GM23338 (cell line): ENCODE measurements around the gene DAGLA. TPM values are rescaled to one million over a fixed set of nuclear protein-coding genes. Genes with fewer than 3 reads are reported as not detected.

ENCODE experiments used
- ATAC-seq: fragments of 200-7000 bp; cut with Tn5 transposase; 3 replicates; pipeline ENCODE4 v1.9.1; 2020
- DNase-seq: peaks from one replicate; pipeline ENCODE4 v3.0.0-alpha.2; 2015; ENCODE audit warnings: low spot score
- H2AFZ ChIP-seq: fragments of 200-600 bp; sonication (generic); 2 replicates; pipeline ENCODE4 v1.8.0; 2016; ENCODE audit warnings: antibody characterized with exemption, mild to moderate bottlenecking, moderate library complexity
- H3F3A ChIP-seq: fragments of 200-600 bp; sonication (generic); replicated peaks from 2 replicates; pipeline ENCODE4 v1.8.0; 2017; ENCODE audit warnings: antibody characterized with exemption, mixed run types, low read depth
- H3K27ac ChIP-seq: fragments of 200-600 bp; sonication (generic); 2 replicates; pipeline ENCODE4 v1.6.1; 2016; ENCODE audit warnings: low read depth
- H3K27me3 ChIP-seq: fragments of 200-600 bp; sonication (generic); 2 replicates; pipeline ENCODE4 v1.8.0; 2016; ENCODE audit warnings: mild to moderate bottlenecking, mixed run types, moderate library complexity; ENCODE audit not compliant: insufficient read depth
- H3K36me3 ChIP-seq: fragments of 200-600 bp; sonication (generic); 2 replicates; pipeline ENCODE4 v1.8.0; 2016; ENCODE audit warnings: mild to moderate bottlenecking; ENCODE audit not compliant: insufficient read depth
- H3K4me1 ChIP-seq: fragments of 200-600 bp; sonication (generic); 2 replicates; pipeline ENCODE4 v1.8.0; 2016; ENCODE audit warnings: mild to moderate bottlenecking, moderate library complexity; ENCODE audit not compliant: insufficient read depth
- H3K4me2 ChIP-seq: fragments of 200-600 bp; sonication (generic); 2 replicates; pipeline ENCODE4 v1.7.1; 2017; ENCODE audit warnings: mixed run types
- H3K4me3 ChIP-seq: fragments of 200-600 bp; sonication (generic); 2 replicates; pipeline ENCODE4 v1.6.1; 2016; ENCODE audit warnings: mixed run types
- H3K79me2 ChIP-seq: fragments of 200-600 bp; sonication (generic); replicated peaks from 2 replicates; pipeline ENCODE4 v1.8.0; 2017; ENCODE audit warnings: mild to moderate bottlenecking; ENCODE audit not compliant: insufficient read depth
- H3K9me2 ChIP-seq: fragments of 200-600 bp; sonication (generic); 2 replicates; pipeline ENCODE4 v1.8.0; 2017; ENCODE audit not compliant: insufficient read depth
- H4K20me1 ChIP-seq: fragments of 200-600 bp; sonication (generic); replicated peaks from 2 replicates; pipeline ENCODE4 v1.8.0; 2017; ENCODE audit warnings: mild to moderate bottlenecking; ENCODE audit not compliant: insufficient read depth
- H3K27ac Mint-ChIP-seq: 2 replicates; pipeline ENCODE4 v1.8.0; 2020; ENCODE audit warnings: inconsistent platforms, mild to moderate bottlenecking, moderate library complexity, mixed read lengths
- H3K27me3 Mint-ChIP-seq: 3 replicates; pipeline ENCODE4 v1.8.0; 2022; ENCODE audit warnings: low read depth, mild to moderate bottlenecking, moderate library complexity, mixed read lengths, inconsistent platforms; ENCODE audit not compliant: insufficient read depth, poor library complexity
- H3K36me3 Mint-ChIP-seq: 3 replicates; pipeline ENCODE4 v1.8.0; 2021; ENCODE audit warnings: low read depth, mild to moderate bottlenecking, inconsistent platforms, moderate library complexity, mixed read lengths
- H3K4me1 Mint-ChIP-seq: 3 replicates; pipeline ENCODE4 v1.8.0; 2020; ENCODE audit warnings: mild to moderate bottlenecking, inconsistent platforms, mixed read lengths
- H3K4me3 Mint-ChIP-seq: 3 replicates; pipeline ENCODE4 v1.8.0; 2021; ENCODE audit warnings: moderate library complexity, mild to moderate bottlenecking, inconsistent platforms, mixed read lengths
- H3K9me3 Mint-ChIP-seq: 3 replicates; pipeline ENCODE4 v1.8.0; 2020; ENCODE audit warnings: moderate library complexity, mild to moderate bottlenecking, inconsistent platforms, mixed read lengths
- CREB1 ChIP-seq: fragments of 250-450 bp; sonication (Bioruptor Pico); IDR thresholded peaks from 2 replicates; pipeline ENCODE4 v1.5.0; 2020; ENCODE audit warnings: low read depth, mild to moderate bottlenecking, moderate library complexity
- EZH2 ChIP-seq: fragments of 200-600 bp; sonication (generic); IDR thresholded peaks from one replicate; pipeline ENCODE4 v1.8.0; 2017; ENCODE audit warnings: antibody characterized with exemption, mild to moderate bottlenecking, low read depth; ENCODE audit not compliant: unreplicated experiment
- EZH2phosphoT487 ChIP-seq: fragments of 200-600 bp; sonication (generic); IDR thresholded peaks from one replicate; pipeline ENCODE4 v1.8.1; 2018; ENCODE audit warnings: antibody characterized with exemption; ENCODE audit not compliant: unreplicated experiment
- JUNB ChIP-seq: IDR thresholded peaks from one replicate; pipeline ENCODE4 v1.6.1; 2016; ENCODE audit warnings: antibody characterized with exemption; ENCODE audit not compliant: unreplicated experiment
- NANOG ChIP-seq: IDR thresholded peaks from 2 replicates; pipeline ENCODE4 v1.6.1; 2016; ENCODE audit warnings: antibody characterized with exemption, borderline replicate concordance
- POLR2AphosphoS5 ChIP-seq: IDR thresholded peaks from 2 replicates; pipeline ENCODE4 v1.6.1; 2016; ENCODE audit warnings: antibody characterized with exemption, low read depth
- STAT1 ChIP-seq: IDR thresholded peaks from one replicate; pipeline ENCODE4 v1.6.1; 2016; ENCODE audit warnings: antibody characterized with exemption; ENCODE audit not compliant: unreplicated experiment
- ZNF114 ChIP-seq: fragments of 250-450 bp; sonication (Bioruptor Pico); IDR thresholded peaks from 2 replicates; pipeline ENCODE4 v1.5.0; 2020; ENCODE audit warnings: mild to moderate bottlenecking, moderate library complexity
- ZNF331 ChIP-seq: fragments of 250-450 bp; sonication (Bioruptor Pico); IDR thresholded peaks from 2 replicates; pipeline ENCODE4 v1.5.0; 2020; ENCODE audit warnings: low read depth, mild to moderate bottlenecking, moderate library complexity
- polyA plus RNA-seq: library from polyadenylated mRNA; unstranded; fragments of >200 nt; fragmentation: Nextera tagmentation; extraction: Ambion mirVana; gene quantifications from 2 replicates; pipeline ENCODE4 v1.2.1, GENCODE V29; 2016
- total RNA-seq: library from RNA; depleted of rRNA; stranded (reverse); fragments of >200 nt; shearing (Covaris generic); gene quantifications from 2 replicates; pipeline ENCODE4 v1.2.3, GENCODE V29; 2014
- TF ChIP-seq, protein P1 (sequence below), 2 experiments: fragments of 200-600 bp in 1 of 2; sonication (generic) in 1 of 2; conservative IDR thresholded peaks; 2 replicates each; pipeline versions ENCODE4 v1.5.1 to v1.6.1; 2016 to 2017; ENCODE audit warnings: antibody characterized with exemption in 2 of 2, low read depth in 2 of 2, mild to moderate bottlenecking in 2 of 2, moderate library complexity in 1 of 2
- TF ChIP-seq, protein P2 (sequence below): IDR thresholded peaks from 2 replicates; pipeline ENCODE4 v1.6.1; 2016; ENCODE audit warnings: antibody characterized with exemption
- TF ChIP-seq, protein P3 (sequence below): IDR thresholded peaks from one replicate; pipeline ENCODE4 v1.6.1; 2018; ENCODE audit warnings: antibody characterized with exemption; ENCODE audit not compliant: unreplicated experiment

Gene DAGLA
- total and polyA plus RNA-seq, 2 experiments from 2014 or later = 0.55 to 2.5 TPM

DNA sequence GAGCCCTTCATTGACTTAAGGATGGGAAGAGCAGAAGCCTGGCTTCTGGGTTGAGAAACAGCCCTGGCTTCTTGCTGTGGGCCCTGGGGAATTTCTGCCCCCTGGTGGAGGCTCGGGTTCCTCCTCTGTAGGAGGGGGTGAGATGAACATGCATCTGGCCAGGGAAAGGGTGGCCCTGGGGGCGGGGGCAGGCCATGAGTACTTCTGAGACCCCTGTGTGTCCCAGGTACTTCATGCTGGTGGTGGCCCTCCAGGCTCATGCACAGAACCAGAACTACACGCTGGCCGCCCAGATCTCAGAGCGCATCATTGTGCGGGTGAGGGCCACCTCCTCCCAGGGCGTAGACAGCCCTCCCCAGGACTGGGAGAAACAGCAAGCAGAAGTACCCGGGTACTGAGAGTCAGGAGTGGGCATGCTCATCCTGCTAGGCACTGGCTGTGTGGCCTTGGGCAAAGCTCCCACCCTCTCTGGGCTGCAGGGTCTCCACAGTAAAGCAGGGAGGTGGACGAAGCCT lies 96.4 kb downstream of the DAGLA start:
- H3K27ac Mint-ChIP-seq = peak overlapping the region; percentile 76; the same call in 1 of the 2 replicates
- H3K27me3 Mint-ChIP-seq = peaks cover 10% of the 10 kb centered on the region
- peak overlapping the region; percentile 48; the same call in 1 of the 2 replicates for H3K4me2 ChIP-seq
- H3K4me3 Mint-ChIP-seq = no peak overlapping the region
- H3F3A ChIP-seq = 0 out of 2 replicates have a peak, but pooled peaks cover 2% of the 10 kb centered on the region
- no peaks in the 10 kb centered on the region for H3K9me2 ChIP-seq
- DNase-seq (peak; percentile 85), ATAC-seq (peak; percentile 77)
- H3K9me3 Mint-ChIP-seq = 0 out of 3 replicates have a peak, but pooled peaks cover 3% of the 10 kb centered on the region
- H3K79me2 ChIP-seq = no peaks in the 10 kb centered on the region
- peaks cover 18% of the 10 kb centered on the region for H3K4me1 Mint-ChIP-seq
- H3K27ac ChIP-seq = no peak overlapping the region
- no peak overlapping the region for H2AFZ ChIP-seq
- peaks cover 4% of the 10 kb centered on the region for H3K4me1 ChIP-seq
- H4K20me1 ChIP-seq = no peaks in the 10 kb centered on the region
- no peaks in the 10 kb centered on the region for H3K27me3 ChIP-seq
- no peak overlapping the region for H3K4me3 ChIP-seq
- TF ChIP-seq CREB1 = no peak
- no peak for TF ChIP-seq EZH2phosphoT487
- TF ChIP-seq, protein P1, sequence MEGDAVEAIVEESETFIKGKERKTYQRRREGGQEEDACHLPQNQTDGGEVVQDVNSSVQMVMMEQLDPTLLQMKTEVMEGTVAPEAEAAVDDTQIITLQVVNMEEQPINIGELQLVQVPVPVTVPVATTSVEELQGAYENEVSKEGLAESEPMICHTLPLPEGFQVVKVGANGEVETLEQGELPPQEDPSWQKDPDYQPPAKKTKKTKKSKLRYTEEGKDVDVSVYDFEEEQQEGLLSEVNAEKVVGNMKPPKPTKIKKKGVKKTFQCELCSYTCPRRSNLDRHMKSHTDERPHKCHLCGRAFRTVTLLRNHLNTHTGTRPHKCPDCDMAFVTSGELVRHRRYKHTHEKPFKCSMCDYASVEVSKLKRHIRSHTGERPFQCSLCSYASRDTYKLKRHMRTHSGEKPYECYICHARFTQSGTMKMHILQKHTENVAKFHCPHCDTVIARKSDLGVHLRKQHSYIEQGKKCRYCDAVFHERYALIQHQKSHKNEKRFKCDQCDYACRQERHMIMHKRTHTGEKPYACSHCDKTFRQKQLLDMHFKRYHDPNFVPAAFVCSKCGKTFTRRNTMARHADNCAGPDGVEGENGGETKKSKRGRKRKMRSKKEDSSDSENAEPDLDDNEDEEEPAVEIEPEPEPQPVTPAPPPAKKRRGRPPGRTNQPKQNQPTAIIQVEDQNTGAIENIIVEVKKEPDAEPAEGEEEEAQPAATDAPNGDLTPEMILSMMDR (conservative IDR thresholded peaks at IDR 0.05; ENCODE audit: low read depth in 2 of 2) = peak; percentile 84 to 88
- peaks cover 3% of the 10 kb centered on the region; the same call in 1 of the 3 replicates for H3K36me3 Mint-ChIP-seq
- no peaks in the 10 kb centered on the region for H3K36me3 ChIP-seq

DNA sequence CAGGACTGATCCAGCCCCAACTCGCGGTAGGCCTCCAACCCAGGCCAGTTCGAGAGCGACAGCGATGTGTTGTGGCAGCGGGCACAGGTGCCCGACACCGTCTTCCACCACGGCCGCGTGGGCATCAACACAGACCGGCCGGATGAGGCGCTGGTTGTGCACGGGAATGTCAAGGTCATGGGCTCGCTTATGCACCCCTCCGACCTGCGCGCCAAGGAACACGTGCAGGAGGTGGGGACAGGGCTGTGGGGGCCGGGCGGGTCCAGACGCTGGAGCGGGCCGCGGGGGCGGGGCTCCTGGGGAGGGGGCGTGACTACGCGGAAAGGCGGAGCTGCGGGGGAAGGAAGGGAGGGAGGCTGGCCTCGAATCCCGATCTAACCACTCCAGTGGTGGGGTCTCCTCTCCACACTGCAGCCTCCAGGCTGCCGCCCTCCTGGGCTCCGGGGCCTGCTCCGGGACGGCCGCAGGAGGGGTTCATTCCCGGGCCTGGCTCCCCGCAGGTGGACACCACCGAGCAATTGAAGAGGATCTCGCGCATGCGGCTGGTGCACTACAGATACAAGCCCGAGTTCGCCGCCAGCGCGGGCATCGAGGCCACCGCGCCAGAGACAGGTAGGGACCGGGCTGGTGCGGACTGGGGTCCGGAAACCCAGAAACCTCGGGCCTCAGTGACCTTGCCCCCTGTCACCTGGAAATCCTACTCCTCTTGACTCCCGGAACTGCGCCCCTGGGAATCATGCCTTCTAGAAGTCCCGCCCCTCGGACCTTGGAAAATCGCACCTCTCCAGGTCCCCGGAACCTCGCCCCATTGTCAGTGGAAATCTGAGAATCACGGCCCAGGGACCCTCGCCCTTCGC lies 97.3 kb downstream of the DAGLA start:
- peak overlapping the region; percentile 48; the same call in 1 of the 2 replicates for H3K4me2 ChIP-seq
- Mint-ChIP-seq H3K36me3 (peaks cover 3% of the 10 kb centered on the region; the same call in 1 of the 3 replicates), H3K4me1 (peaks cover 14% of the 10 kb centered on the region), H3K9me3 (0 out of 3 replicates have a peak, but pooled peaks cover 3% of the 10 kb centered on the region), H3K27ac (no peak overlapping the region), H3K4me3 (no peak overlapping the region), H3K27me3 (peaks cover 10% of the 10 kb centered on the region)
- no peaks in the 10 kb centered on the region for H3K79me2 ChIP-seq
- no peak overlapping the region for H2AFZ ChIP-seq
- H3K9me2 ChIP-seq = no peaks in the 10 kb centered on the region
- H3K4me3 ChIP-seq = no peak overlapping the region
- H3K27ac ChIP-seq = no peak overlapping the region
- H3F3A ChIP-seq = 0 out of 2 replicates have a peak, but pooled peaks cover 2% of the 10 kb centered on the region
- DNase-seq (peak; percentile 84), ATAC-seq (peak; percentile 70)
- H3K36me3 ChIP-seq = no peaks in the 10 kb centered on the region
- H4K20me1 ChIP-seq = no peaks in the 10 kb centered on the region; the same call in 1 of the 2 replicates
- H3K4me1 ChIP-seq = no peaks in the 10 kb centered on the region; the same call in 1 of the 2 replicates
- H3K27me3 ChIP-seq = no peaks in the 10 kb centered on the region
- TF ChIP-seq, protein P2, sequence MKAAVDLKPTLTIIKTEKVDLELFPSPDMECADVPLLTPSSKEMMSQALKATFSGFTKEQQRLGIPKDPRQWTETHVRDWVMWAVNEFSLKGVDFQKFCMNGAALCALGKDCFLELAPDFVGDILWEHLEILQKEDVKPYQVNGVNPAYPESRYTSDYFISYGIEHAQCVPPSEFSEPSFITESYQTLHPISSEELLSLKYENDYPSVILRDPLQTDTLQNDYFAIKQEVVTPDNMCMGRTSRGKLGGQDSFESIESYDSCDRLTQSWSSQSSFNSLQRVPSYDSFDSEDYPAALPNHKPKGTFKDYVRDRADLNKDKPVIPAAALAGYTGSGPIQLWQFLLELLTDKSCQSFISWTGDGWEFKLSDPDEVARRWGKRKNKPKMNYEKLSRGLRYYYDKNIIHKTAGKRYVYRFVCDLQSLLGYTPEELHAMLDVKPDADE = no peak
- TF ChIP-seq JUNB (no peak), POLR2AphosphoS5 (no peak), EZH2phosphoT487 (no peak), ZNF114 (CRISPR knock-in tag) (no peak), STAT1 (no peak), CREB1 (no peak), EZH2 (no peak), ZNF331 (CRISPR knock-in tag) (no peak), NANOG (no peak)
- TF ChIP-seq, protein P3, sequence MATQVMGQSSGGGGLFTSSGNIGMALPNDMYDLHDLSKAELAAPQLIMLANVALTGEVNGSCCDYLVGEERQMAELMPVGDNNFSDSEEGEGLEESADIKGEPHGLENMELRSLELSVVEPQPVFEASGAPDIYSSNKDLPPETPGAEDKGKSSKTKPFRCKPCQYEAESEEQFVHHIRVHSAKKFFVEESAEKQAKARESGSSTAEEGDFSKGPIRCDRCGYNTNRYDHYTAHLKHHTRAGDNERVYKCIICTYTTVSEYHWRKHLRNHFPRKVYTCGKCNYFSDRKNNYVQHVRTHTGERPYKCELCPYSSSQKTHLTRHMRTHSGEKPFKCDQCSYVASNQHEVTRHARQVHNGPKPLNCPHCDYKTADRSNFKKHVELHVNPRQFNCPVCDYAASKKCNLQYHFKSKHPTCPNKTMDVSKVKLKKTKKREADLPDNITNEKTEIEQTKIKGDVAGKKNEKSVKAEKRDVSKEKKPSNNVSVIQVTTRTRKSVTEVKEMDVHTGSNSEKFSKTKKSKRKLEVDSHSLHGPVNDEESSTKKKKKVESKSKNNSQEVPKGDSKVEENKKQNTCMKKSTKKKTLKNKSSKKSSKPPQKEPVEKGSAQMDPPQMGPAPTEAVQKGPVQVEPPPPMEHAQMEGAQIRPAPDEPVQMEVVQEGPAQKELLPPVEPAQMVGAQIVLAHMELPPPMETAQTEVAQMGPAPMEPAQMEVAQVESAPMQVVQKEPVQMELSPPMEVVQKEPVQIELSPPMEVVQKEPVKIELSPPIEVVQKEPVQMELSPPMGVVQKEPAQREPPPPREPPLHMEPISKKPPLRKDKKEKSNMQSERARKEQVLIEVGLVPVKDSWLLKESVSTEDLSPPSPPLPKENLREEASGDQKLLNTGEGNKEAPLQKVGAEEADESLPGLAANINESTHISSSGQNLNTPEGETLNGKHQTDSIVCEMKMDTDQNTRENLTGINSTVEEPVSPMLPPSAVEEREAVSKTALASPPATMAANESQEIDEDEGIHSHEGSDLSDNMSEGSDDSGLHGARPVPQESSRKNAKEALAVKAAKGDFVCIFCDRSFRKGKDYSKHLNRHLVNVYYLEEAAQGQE = no peak
- TF ChIP-seq, protein P1 (conservative IDR thresholded peaks at IDR 0.05; ENCODE audit: low read depth in 2 of 2) = no peak
